K562 (cell line): ENCODE measurements around the gene NBEAL1. TPM values are rescaled to one million over a fixed set of nuclear protein-coding genes. Genes with fewer than 3 reads are reported as not detected.

Source experiments
- ATAC-seq: fragments of 200-7000 bp; cut with Tn5 transposase; 3 replicates; pipeline ENCODE4 v1.9.1; 2020; ENCODE audit warnings: moderate library complexity
- BruUV-seq: library from RNA; stranded (reverse); fragments of 400-500 nt; replicated peaks from 2 replicates; lab custom pipeline; 2021; lab: Mats Ljungman, UMichigan
- CTCF ChIA-PET: fragments of 300-600 bp; formaldehyde crosslinking; extraction: SDS; loops from one replicate; lab custom pipeline; 2021; ENCODE audit warnings: low intra/inter-chr PET ratio; lab: Yijun Ruan, JAX
- POLR2A ChIA-PET: fragments of 300-600, 350-650 bp; sonication (Branson Sonifier 250); formaldehyde crosslinking; extraction: SDS; loops from one replicate; lab custom pipeline; 2021; ENCODE audit warnings: antibody characterized with exemption, inconsistent platforms; lab: Yijun Ruan, JAX
- DNase-seq, 4 experiments: peaks; one replicate each; pipeline versions ENCODE4 v3.0.0 to v3.0.0-alpha.2; 2011 to 2018; ENCODE audit warnings: low spot score in 3 of 4, mixed read lengths in 3 of 4; ENCODE audit errors: extremely low read depth in 1 of 4
- FAIRE-seq: peaks from 2 replicates; lab custom pipeline; 2011; peaks lifted over from hg19 to GRCh38; lab: Jason Lieb, UNC
- H2AFZ ChIP-seq: 2 replicates; pipeline ENCODE4 v1.6.0; 2011; ENCODE audit warnings: low read depth, low read length, control low read depth, inconsistent platforms
- H3K27ac ChIP-seq: fragments of 200-600 bp; 3 replicates; pipeline ENCODE4 v1.8.0; 2011; ENCODE audit warnings: low read depth, mild to moderate bottlenecking, control low read depth, inconsistent platforms, low read length, moderate library complexity, mixed read lengths; ENCODE audit errors: extremely low read depth
- H3K27me3 ChIP-seq, 2 experiments: fragments of 300-600 bp in 1 of 2; 2 replicates in 1 of 2; 3 replicates in 1 of 2; pipeline versions ENCODE4 v1.6.0 to v1.8.0; 2011; ENCODE audit warnings: inconsistent platforms in 2 of 2, low read length in 2 of 2, mild to moderate bottlenecking in 1 of 2, mixed read lengths in 1 of 2, moderate library complexity in 1 of 2; ENCODE audit not compliant: control insufficient read depth in 2 of 2, insufficient read depth in 2 of 2
- H3K36me3 ChIP-seq: fragments of 300-600 bp; 3 replicates; pipeline ENCODE4 v1.8.0; 2011; ENCODE audit warnings: mild to moderate bottlenecking, low read length, inconsistent platforms; ENCODE audit not compliant: control insufficient read depth, insufficient read depth
- H3K4me1 ChIP-seq, 2 experiments: fragments of 200-600 bp in 1 of 2; replicated peaks in 1 of 2; 2 replicates in 1 of 2; 3 replicates in 1 of 2; pipeline versions ENCODE4 v1.5.1 to v1.8.0; 2011; ENCODE audit warnings: inconsistent platforms in 2 of 2, low read length in 2 of 2, mild to moderate bottlenecking in 1 of 2, mixed read lengths in 1 of 2, moderate library complexity in 1 of 2; ENCODE audit not compliant: control insufficient read depth in 2 of 2, insufficient read depth in 2 of 2
- H3K4me2 ChIP-seq: 2 replicates; pipeline ENCODE4 v1.6.1; 2011; ENCODE audit warnings: low read length, control low read depth, inconsistent platforms, mixed read lengths; ENCODE audit not compliant: insufficient read depth
- H3K4me3 ChIP-seq: fragments of 200-600 bp; sonication (generic), shearing (Covaris generic); 2 replicates; pipeline ENCODE4 v1.5.1; 2016; ENCODE audit warnings: control low read depth, inconsistent platforms
- H3K79me2 ChIP-seq: fragments of 200-600 bp; 3 replicates; pipeline ENCODE4 v1.8.0; 2011; ENCODE audit warnings: low read length, inconsistent platforms; ENCODE audit not compliant: control insufficient read depth, insufficient read depth
- H3K9ac ChIP-seq, 2 experiments: 2 replicates each; pipeline versions ENCODE4 v1.6.0 to v1.6.1; 2011; ENCODE audit warnings: low read depth in 2 of 2, low read length in 2 of 2, control low read depth in 1 of 2, inconsistent platforms in 1 of 2, mild to moderate bottlenecking in 1 of 2, mixed read lengths in 1 of 2; ENCODE audit not compliant: insufficient read depth in 1 of 2
- H3K9me1 ChIP-seq: one replicate; pipeline ENCODE4 v1.6.0; 2011; ENCODE audit warnings: inconsistent platforms, mild to moderate bottlenecking, low read length, moderate library complexity; ENCODE audit not compliant: control insufficient read depth, insufficient read depth
- H3K9me3 ChIP-seq: replicated peaks from 2 replicates; pipeline ENCODE4 v1.5.1; 2011; ENCODE audit warnings: low read depth, low read length, inconsistent platforms; ENCODE audit not compliant: control insufficient read depth, insufficient read depth
- H4K20me1 ChIP-seq: replicated peaks from 2 replicates; pipeline ENCODE4 v1.6.1; 2011; ENCODE audit warnings: low read length, inconsistent platforms, mixed read lengths; ENCODE audit not compliant: control insufficient read depth, insufficient read depth
- SMARCA5 ChIP-seq: fragments of 450-650 bp; IDR thresholded peaks from 2 replicates; pipeline ENCODE4 v1.6.1; 2016
- TBL1XR1 ChIP-seq, 2 experiments: IDR thresholded peaks; 2 replicates each; pipeline ENCODE4 v1.6.1; 2012; ENCODE audit warnings: improper control_type of control experiment in 2 of 2, low read length in 2 of 2, mild to moderate bottlenecking in 1 of 2
- ZNF121 ChIP-seq: sonication (generic); formaldehyde crosslinking; conservative IDR thresholded peaks from 2 replicates; pipeline ENCODE4 v1.8.0; 2022; ENCODE audit warnings: missing genetic modification reagents
- WGBS: fragments of 100-300 bp; shearing (Covaris generic); methylation state at CpG from one replicate; pipeline ENCODE4 v1.1.6; 2016; ENCODE audit warnings: low coverage, mixed read lengths; ENCODE audit not compliant: insufficient coverage; ENCODE audit errors: missing lambda C conversion rate; 5-methylcytosine and 5-hydroxymethylcytosine counted together
- in situ Hi-C: fragments of 300-500 bp; cut with MboI; formaldehyde crosslinking; loops from 4 replicates; pipeline ENCODE4 v1.15.0; 2018; ENCODE audit warnings: inconsistent platforms, mixed read lengths
- intact Hi-C: fragments of 100-400 bp; cut with micrococcal nuclease; formaldehyde crosslinking; loops from 2 replicates; pipeline ENCODE4 v1.14.2; 2022
- polyA plus RNA-seq, 8 experiments: library from polyadenylated mRNA; depleted of rRNA in 4 of 8; stranded (reverse) in 5 of 8; unstranded in 3 of 8; fragments of >200 nt; fragmentation: Nextera tagmentation in 2 of 8; fragmentation: Illumina TruSeq in 1 of 8; extraction: Ambion mirVana in 2 of 8; extraction: Trizol in 1 of 8; gene quantifications; 2 replicates each; pipeline versions ENCODE4 v1.2.1 to v1.2.3, GENCODE V29; 2011 to 2014; ENCODE audit warnings: inconsistent platforms in 1 of 8, missing spikeins in 1 of 8
- total RNA-seq, 7 experiments: library from RNA; depleted of rRNA in 6 of 7; stranded (reverse); fragments of >200 nt in 6 of 7; fragmentation: Illumina TruSeq in 2 of 7; extraction: Trizol in 2 of 7; gene quantifications; 2 replicates each; pipeline versions ENCODE4 v1.2.1 to v1.2.3, GENCODE V29; 2011 to 2021; ENCODE audit warnings: low replicate concordance in 1 of 7
- TF ChIP-seq, protein P1 (sequence below): sonication (generic); formaldehyde crosslinking; IDR thresholded peaks from 2 replicates; pipeline ENCODE4 v1.8.1; 2023; ENCODE audit warnings: mild to moderate bottlenecking, missing genetic modification reagents

Gene NBEAL1
- total and polyA plus RNA-seq, 9 of the 15 experiments (the other 6 are each of a cell fraction or from before 2014, with no cell fraction given) = 2.1 to 13.5 (median 7.3) TPM

- TF ChIP-seq, protein P1, sequence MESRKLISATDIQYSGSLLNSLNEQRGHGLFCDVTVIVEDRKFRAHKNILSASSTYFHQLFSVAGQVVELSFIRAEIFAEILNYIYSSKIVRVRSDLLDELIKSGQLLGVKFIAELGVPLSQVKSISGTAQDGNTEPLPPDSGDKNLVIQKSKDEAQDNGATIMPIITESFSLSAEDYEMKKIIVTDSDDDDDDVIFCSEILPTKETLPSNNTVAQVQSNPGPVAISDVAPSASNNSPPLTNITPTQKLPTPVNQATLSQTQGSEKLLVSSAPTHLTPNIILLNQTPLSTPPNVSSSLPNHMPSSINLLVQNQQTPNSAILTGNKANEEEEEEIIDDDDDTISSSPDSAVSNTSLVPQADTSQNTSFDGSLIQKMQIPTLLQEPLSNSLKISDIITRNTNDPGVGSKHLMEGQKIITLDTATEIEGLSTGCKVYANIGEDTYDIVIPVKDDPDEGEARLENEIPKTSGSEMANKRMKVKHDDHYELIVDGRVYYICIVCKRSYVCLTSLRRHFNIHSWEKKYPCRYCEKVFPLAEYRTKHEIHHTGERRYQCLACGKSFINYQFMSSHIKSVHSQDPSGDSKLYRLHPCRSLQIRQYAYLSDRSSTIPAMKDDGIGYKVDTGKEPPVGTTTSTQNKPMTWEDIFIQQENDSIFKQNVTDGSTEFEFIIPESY (CRISPR knock-in tag) = no peak
Measured at GRCh38 chr2:203237346-203238238, 222.9 kb downstream of the NBEAL1 start (continued).

DNA sequence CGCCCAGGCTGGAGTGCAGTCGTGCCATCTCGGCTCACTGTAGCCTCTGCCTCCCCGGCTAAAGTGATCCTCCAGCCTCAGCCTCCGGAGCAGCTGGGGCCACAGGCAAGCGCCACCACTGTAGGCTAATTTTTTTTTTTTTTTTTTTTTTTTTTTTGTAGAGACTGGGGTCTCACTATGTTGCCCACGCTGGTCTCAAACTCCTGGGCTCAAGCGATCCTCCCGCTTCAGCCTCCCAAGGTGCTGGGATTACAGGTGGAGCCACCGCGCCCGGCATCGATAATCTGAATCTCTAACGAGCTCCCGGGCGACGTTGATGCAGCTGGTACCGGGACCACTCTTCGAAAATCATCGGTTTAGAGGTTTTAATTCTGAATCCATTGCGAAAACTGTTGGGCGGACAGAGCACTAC is 223.6 kb downstream of the NBEAL1 start:
- no peaks in the 10 kb centered on the region for H3K9me1 ChIP-seq
- H3K79me2 ChIP-seq = peaks cover 29% of the 10 kb centered on the region
- ATAC-seq = peak; percentile 2
- TF ChIP-seq ZNF121 (peak; percentile 14), TBL1XR1 (IDR thresholded peaks at IDR 0.05; ENCODE audit: low read length in 2 of 2) (no peak), SMARCA5 (peak; percentile 47; the same call in 1 of the 2 replicates)
- TF ChIP-seq, all 486 proteins: peak for 2
- H3K9me3 ChIP-seq = no peaks in the 10 kb centered on the region
- peak overlapping the region; percentile 80 to 94 for H3K9ac ChIP-seq
- peak overlapping the region; percentile 76 for H3K4me2 ChIP-seq
- peak overlapping the region; percentile 91 for H3K27ac ChIP-seq
- no peak for DNase-seq
- H3K4me3 ChIP-seq = peak overlapping the region; percentile 63
- CTCF ChIA-PET = no interaction called here
- H3K4me1 ChIP-seq = peaks cover 5 to 7% of the 10 kb centered on the region in 2 experiments; a peak in 3 of 5 replicates
- in situ Hi-C loops = no loop called here
- H3K36me3 ChIP-seq = peaks cover 16% of the 10 kb centered on the region; the same call in 1 of the 3 replicates
- POLR2A ChIA-PET = interaction anchor here (0.5 to 1.7 kb wide), 5 partner anchors 13 to 1312 kb away, joined by 3 to 4 read pairs (median 3); partner anchors contain the start of gene ABI2
- no peaks in the 10 kb centered on the region for H4K20me1 ChIP-seq
- no peaks in the 10 kb centered on the region for H3K27me3 ChIP-seq
- FAIRE-seq = no peak
- peak overlapping the region; percentile 86 for H2AFZ ChIP-seq
- WGBS = 0% methylated on average over 13 of the region's 22 CpGs
- intact Hi-C loops = loop anchor here (10.0 kb wide), 3 partner anchors 223 to 653 kb away; partner anchors contain the start of gene NBEAL1
- TSS peak; percentile 78 for BruUV-seq
